AG04449 (cell line): ENCODE data around the gene SLC39A6.
"Not testable (repeated sequence)": the region's sequence is repeated elsewhere in the genome, so short reads cannot be mapped to it uniquely, and the experiment has no call there.

ENCODE experiments used
- CTCF ChIA-PET: fragments of 350-600 bp; formaldehyde crosslinking; extraction: SDS; loops from one replicate; lab custom pipeline; 2021; ENCODE audit warnings: antibody characterized with exemption; lab: Yijun Ruan, JAX
- POLR2A ChIA-PET: fragments of 400-600, 350-600 bp; formaldehyde crosslinking; extraction: SDS; loops from one replicate; lab custom pipeline; 2020; ENCODE audit warnings: antibody characterized with exemption, inconsistent platforms; lab: Yijun Ruan, JAX
- DNase-seq: peaks from one replicate; pipeline ENCODE4 v3.0.0-alpha.2; 2010; ENCODE audit warnings: low read depth, low spot score
- H3K4me3 ChIP-seq: 2 replicates; pipeline ENCODE4 v1.5.1; 2011; ENCODE audit warnings: low read depth, mild to moderate bottlenecking, control low read depth, low read length
- TF ChIP-seq, protein P1 (sequence below): IDR thresholded peaks from one replicate; pipeline ENCODE4 v1.5.1; 2011; ENCODE audit warnings: mild to moderate bottlenecking, moderate library complexity, low read length, control low read depth, inconsistent platforms; ENCODE audit not compliant: insufficient read depth; ENCODE audit errors: missing control alignments

Gene SLC39A6

DNA sequence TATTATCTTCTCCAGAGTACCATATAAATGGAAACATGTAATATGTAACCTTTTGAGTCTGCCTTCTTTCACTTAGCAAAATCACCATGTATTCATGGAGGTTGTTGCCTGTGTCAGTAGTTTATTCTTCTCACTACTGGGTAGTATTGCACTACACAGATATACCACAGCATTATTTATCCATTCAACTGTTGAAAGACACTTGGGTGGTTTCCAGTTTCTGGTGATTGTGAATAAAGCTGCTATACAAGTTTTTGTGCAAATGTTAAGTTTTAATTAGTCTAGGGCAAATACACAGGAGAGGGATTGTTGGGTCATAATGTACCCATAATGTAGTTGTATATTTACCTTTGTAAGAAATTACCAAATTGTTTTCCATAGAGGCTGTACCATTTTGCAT, 32.2 kb downstream of the SLC39A6 start:
- POLR2A ChIA-PET, result no interaction called here
- TF ChIP-seq, protein P1, sequence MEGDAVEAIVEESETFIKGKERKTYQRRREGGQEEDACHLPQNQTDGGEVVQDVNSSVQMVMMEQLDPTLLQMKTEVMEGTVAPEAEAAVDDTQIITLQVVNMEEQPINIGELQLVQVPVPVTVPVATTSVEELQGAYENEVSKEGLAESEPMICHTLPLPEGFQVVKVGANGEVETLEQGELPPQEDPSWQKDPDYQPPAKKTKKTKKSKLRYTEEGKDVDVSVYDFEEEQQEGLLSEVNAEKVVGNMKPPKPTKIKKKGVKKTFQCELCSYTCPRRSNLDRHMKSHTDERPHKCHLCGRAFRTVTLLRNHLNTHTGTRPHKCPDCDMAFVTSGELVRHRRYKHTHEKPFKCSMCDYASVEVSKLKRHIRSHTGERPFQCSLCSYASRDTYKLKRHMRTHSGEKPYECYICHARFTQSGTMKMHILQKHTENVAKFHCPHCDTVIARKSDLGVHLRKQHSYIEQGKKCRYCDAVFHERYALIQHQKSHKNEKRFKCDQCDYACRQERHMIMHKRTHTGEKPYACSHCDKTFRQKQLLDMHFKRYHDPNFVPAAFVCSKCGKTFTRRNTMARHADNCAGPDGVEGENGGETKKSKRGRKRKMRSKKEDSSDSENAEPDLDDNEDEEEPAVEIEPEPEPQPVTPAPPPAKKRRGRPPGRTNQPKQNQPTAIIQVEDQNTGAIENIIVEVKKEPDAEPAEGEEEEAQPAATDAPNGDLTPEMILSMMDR, result no peak
- CTCF ChIA-PET, result interaction anchor here (0.9 to 9.9 kb wide), 9 partner anchors 12 to 714 kb away, joined by 3 to 289 read pairs (median 4); no protein-coding TSS in a partner anchor

DNA sequence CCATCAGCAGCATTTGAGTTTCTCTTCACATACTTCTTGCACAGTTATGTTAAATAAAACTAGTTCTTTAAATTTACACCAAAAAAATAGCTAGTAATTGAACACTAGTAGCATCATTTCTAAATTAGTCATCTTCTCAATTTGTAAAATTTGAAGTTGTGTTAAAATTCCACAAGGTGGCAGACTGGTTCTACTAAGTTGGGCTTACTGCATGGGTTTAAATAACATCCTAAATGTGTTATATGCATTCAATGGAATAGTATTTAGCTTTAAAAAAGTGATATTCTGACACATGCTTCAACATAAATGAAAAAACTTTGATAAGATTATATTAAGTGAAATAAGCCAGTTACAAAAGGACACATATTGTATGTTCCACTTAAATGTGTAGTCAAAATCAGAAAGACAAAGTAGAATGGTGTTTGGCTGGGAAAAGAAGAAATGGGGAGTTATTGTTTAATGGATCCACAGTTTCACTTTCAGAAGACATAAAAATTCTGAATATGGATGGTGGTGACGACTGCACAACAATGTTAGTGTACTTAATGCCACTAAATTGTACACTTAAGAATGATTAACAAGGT, 33.1 kb downstream of the SLC39A6 start:
- CTCF ChIA-PET, result interaction anchor here (0.6 to 9.9 kb wide), 46 partner anchors 9 to 1443 kb away, joined by 3 to 289 read pairs (median 4); partner anchors contain the start of genes ELP2, KIAA1328, SLC39A6 and TPGS2
- POLR2A ChIA-PET, result no interaction called here
- TF ChIP-seq, protein P1, result peak; percentile 24
- H3K4me3 ChIP-seq, result no peak overlapping the region
- DNase-seq, result peak; percentile 53

More for the DNA sequence above, 32.2 kb downstream of the SLC39A6 start:
- DNase-seq, result no peak
- H3K4me3 ChIP-seq, result no peak overlapping the region

DNA sequence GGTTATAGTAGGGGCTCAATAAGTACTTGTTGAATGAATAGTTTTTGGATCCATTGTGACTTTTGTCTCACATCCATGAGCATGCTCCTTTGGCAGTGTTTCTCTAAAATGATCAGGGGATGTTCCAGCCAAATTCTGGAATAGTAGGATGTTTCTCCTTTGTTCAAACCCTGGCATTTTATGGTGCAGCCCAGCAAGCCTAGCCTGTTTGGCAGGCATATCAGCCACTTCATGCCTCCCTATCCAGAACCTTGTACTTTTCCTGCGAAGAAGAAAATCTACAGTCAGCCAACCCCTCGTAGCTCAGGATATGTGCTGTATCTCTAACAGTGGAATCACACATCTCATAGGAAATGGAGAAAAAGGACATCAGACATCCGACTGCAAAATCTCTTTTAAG, 34.7 kb downstream of the SLC39A6 start:
- TF ChIP-seq, protein P1, result no peak
- DNase-seq, result no peak
- POLR2A ChIA-PET, result no interaction called here
- CTCF ChIA-PET, result interaction anchor here (0.6 to 9.9 kb wide), 11 partner anchors 9 to 714 kb away, joined by 3 to 289 read pairs (median 5); no protein-coding TSS in a partner anchor
- H3K4me3 ChIP-seq, result no peak overlapping the region

DNA sequence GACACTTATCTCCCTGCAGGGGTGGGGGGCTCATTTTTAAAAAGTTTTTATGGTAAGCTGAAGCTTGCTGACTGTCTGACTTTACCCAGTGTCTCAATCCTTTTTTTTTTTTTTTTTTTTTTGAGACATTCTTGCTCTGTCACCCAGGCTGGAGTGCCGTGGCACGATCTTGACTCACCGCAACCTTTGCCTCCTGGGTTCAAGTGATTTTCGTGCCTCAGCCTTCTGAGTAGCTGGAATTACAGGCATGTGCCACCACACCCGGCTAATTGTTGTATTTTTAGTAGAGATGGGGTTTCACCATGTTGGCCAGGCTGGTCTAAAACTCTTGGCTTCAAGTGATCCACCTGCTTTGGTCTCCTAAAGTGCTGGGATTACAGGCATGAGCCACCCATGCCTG, 37.0 kb downstream of the SLC39A6 start:
- DNase-seq, H3K4me3 ChIP-seq, POLR2A ChIA-PET: not testable (repeated sequence)
- CTCF ChIA-PET, result interaction anchor here (1.2 to 2.3 kb wide), 3 partner anchors 11 to 192 kb away, joined by 3 to 7 read pairs (median 5); no protein-coding TSS in a partner anchor

DNA sequence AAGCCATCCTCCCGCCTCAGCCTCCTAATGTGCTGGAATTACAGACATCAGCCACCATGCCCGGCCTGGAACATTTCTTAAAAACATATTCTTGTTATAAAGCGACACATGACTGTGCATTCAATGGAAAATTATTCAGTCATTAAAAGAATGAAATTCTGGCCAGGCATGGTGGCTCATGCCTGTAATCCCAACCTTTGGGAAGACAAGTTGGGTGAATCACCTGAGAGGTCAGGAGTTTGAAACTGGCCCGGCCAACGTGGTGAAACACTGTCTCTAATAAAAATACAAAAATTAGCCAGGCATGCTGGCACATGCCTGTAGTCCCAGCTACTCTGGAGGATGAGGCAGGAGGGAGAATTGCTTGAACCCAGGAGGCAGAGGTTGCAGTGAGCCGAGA, 40.1 kb downstream of the SLC39A6 start:
- ChIA-PET CTCF (interaction anchor here (0.7 to 2.1 kb wide), 4 partner anchors 10 to 196 kb away, joined by 3 to 13 read pairs (median 4); no protein-coding TSS in a partner anchor), POLR2A (no interaction called here)
- no peak for DNase-seq
- H3K4me3 ChIP-seq, result no peak overlapping the region
- TF ChIP-seq, protein P1, result no peak

DNA sequence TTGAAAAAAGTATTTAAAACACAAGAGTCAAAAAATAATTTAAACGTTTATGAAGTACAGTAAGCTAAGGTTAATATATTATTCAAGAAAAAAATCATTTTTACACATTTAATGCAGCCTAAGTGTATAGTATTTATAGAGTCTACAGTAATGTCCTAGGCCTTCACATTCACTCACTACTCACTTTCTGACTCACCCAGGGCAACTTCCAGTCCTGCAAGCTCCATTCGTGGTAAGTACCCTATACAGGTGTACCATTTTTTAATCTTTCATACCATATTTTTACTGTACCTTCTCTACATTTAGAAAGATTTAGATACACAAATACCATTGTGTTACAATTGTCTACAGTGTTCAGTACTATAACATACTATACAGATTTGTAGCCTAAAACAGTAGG, 40.9 kb downstream of the SLC39A6 start:
- TF ChIP-seq, protein P1, result no peak
- CTCF ChIA-PET, result interaction anchor here (1.4 to 2.1 kb wide), 2 partner anchors 18 to 196 kb away, joined by 3 to 13 read pairs; no protein-coding TSS in a partner anchor
- DNase-seq, result no peak
- no peak overlapping the region for H3K4me3 ChIP-seq
- POLR2A ChIA-PET, result no interaction called here
